AG04449 (cell line): ENCODE results near the gene DUOX1.

ENCODE experiments used
- CTCF ChIA-PET: fragments of 350-600 bp; formaldehyde crosslinking; extraction: SDS; loops from one replicate; lab custom pipeline; 2021; ENCODE audit warnings: antibody characterized with exemption; lab: Yijun Ruan, JAX
- POLR2A ChIA-PET: fragments of 400-600, 350-600 bp; formaldehyde crosslinking; extraction: SDS; loops from one replicate; lab custom pipeline; 2020; ENCODE audit warnings: antibody characterized with exemption, inconsistent platforms; lab: Yijun Ruan, JAX
- DNase-seq: peaks from one replicate; pipeline ENCODE4 v3.0.0-alpha.2; 2010; ENCODE audit warnings: low read depth, low spot score
- H3K4me3 ChIP-seq: 2 replicates; pipeline ENCODE4 v1.5.1; 2011; ENCODE audit warnings: low read depth, mild to moderate bottlenecking, control low read depth, low read length
- CTCF ChIP-seq: IDR thresholded peaks from one replicate; pipeline ENCODE4 v1.5.1; 2011; ENCODE audit warnings: mild to moderate bottlenecking, moderate library complexity, low read length, control low read depth, inconsistent platforms; ENCODE audit not compliant: insufficient read depth; ENCODE audit errors: missing control alignments

Gene DUOX1

GRCh38 chr15:45157974-45158373 lies 28.2 kb downstream of the DUOX1 start:
- no peak for TF ChIP-seq CTCF
- peak; percentile 37 for DNase-seq
- H3K4me3 ChIP-seq: no peak overlapping the region
- ChIA-PET POLR2A (interaction anchor here (0.5 to 1.3 kb wide), 2 partner anchors 28 to 42 kb away, joined by 3 to 4 read pairs; no protein-coding TSS in a partner anchor), CTCF (interaction anchor here (0.7 to 3.3 kb wide), 11 partner anchors 8 to 300 kb away, joined by 3 to 21 read pairs (median 5); no protein-coding TSS in a partner anchor)

- no peak overlapping the region for H3K4me3 ChIP-seq
- DNase-seq: no peak
- TF ChIP-seq CTCF: no peak
- ChIA-PET CTCF (interaction anchor here (0.9 to 4.3 kb wide), 12 partner anchors 8 to 296 kb away, joined by 3 to 26 read pairs (median 4); partner anchors contain the start of gene SHF), POLR2A (no interaction called here)
Observed at GRCh38 chr15:45161666-45162065, 31.9 kb downstream of the DUOX1 start.

GRCh38 chr15:45162771-45163507 lies 33.1 kb downstream of the DUOX1 start:
- ChIA-PET POLR2A (interaction anchor here (0.8 to 1.4 kb wide), 4 partner anchors 35 to 239 kb away, joined by 3 to 9 read pairs (median 7); a partner anchor contains a TSS), CTCF (interaction anchor here (0.5 to 4.3 kb wide), 46 partner anchors 9 to 520 kb away, joined by 3 to 104 read pairs (median 5); a partner anchor contains a TSS)
- peak; percentile 46 for DNase-seq
- no peak overlapping the region for H3K4me3 ChIP-seq
- peak; percentile 98 for TF ChIP-seq CTCF

- CTCF ChIA-PET: interaction anchor here (0.7 to 4.3 kb wide), 45 partner anchors 8 to 519 kb away, joined by 3 to 104 read pairs (median 5); partner anchors contain the start of gene SHF
- no peak for DNase-seq
- POLR2A ChIA-PET: interaction anchor here (0.8 to 1.4 kb wide), 5 partner anchors 35 to 239 kb away, joined by 3 to 9 read pairs (median 6); a partner anchor contains a TSS
Observed at GRCh38 chr15:45163508-45163856, 33.7 kb downstream of the DUOX1 start.

GRCh38 chr15:45164914-45165313 lies 35.1 kb downstream of the DUOX1 start:
- CTCF ChIA-PET: interaction anchor here (0.6 to 4.3 kb wide), 20 partner anchors 8 to 293 kb away, joined by 3 to 104 read pairs (median 6); partner anchors contain the start of gene SHF

More at GRCh38 chr15:45163508-45163856, 33.7 kb downstream of the DUOX1 start:
- TF ChIP-seq CTCF: no peak
- no peak overlapping the region for H3K4me3 ChIP-seq

More at GRCh38 chr15:45164914-45165313, 35.1 kb downstream of the DUOX1 start:
- POLR2A ChIA-PET: interaction anchor here (1.3 kb wide), 1 partner anchor 237 kb away, joined by 3 read pairs; a partner anchor contains a TSS
- DNase-seq: no peak
- no peak overlapping the region for H3K4me3 ChIP-seq
- no peak for TF ChIP-seq CTCF
